Measurements from ENCODE around the gene NFATC2.

DNA sequence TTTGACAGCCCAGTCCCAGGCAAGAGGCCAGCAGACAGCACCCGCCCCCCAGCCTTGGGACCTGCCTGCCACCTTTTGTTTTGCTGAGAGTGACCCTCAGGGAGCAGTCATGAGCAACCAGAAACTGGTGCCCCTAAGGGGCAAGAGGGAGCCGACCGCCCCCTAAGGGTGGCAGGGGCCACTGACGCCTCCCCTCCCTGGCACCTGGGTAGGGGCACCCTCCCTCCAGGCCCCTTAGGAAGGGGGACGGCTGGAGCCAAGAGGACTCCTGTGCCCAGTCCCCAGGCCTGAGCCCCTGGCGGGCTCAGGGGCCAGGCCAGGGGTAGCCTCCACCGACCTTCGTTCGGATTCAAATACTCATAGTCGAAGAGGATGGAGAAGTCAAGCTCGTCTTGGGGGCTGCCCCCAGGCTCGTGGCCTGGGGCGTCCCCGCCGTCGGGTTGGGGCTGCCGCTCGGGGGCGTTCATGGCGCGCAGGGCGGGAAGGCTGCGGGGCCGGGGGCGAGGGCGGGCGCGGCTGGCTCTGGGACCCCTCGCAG, 417 bp downstream of the NFATC2 start:
- no peak for TF ChIP-seq POLR2AphosphoS5 (IDR thresholded peaks at IDR 0.05)
- TF ChIP-seq, protein P1, sequence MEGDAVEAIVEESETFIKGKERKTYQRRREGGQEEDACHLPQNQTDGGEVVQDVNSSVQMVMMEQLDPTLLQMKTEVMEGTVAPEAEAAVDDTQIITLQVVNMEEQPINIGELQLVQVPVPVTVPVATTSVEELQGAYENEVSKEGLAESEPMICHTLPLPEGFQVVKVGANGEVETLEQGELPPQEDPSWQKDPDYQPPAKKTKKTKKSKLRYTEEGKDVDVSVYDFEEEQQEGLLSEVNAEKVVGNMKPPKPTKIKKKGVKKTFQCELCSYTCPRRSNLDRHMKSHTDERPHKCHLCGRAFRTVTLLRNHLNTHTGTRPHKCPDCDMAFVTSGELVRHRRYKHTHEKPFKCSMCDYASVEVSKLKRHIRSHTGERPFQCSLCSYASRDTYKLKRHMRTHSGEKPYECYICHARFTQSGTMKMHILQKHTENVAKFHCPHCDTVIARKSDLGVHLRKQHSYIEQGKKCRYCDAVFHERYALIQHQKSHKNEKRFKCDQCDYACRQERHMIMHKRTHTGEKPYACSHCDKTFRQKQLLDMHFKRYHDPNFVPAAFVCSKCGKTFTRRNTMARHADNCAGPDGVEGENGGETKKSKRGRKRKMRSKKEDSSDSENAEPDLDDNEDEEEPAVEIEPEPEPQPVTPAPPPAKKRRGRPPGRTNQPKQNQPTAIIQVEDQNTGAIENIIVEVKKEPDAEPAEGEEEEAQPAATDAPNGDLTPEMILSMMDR (IDR thresholded peaks at IDR 0.05): no peak

Data from breast epithelium (tissue), 3 donors.